ENCODE data around the gene CCDC57. TPM values are rescaled to one million over a fixed set of nuclear protein-coding genes. Genes with fewer than 3 reads are reported as not detected.
A peak's percentile ranks its signal among the peaks of the same experiment; 100 is the strongest.

CCDC57 gene
- total and polyA plus RNA-seq, 2 experiments from 2014 or later = 15.7 to 29.8 TPM

DNA sequence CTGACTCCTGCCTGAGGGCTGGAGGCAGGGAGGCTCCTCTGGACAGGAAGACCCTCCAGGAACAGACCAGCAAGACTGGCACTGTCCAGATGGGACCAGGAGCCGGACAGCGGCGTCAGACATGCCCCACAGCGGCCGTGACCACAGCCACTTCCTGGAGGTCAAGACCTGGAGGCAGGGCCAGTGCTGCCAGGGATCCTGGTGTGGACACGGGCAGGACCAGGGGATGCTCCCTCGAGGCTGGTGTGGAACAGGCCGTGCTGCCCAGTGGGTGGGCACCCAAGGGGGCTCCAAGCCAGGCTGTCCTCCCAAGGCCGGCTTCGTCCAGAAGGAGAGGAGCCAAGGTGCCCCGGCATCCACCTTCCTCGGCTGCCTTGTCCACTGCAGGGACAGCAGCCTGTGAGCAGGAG, 4.5 kb upstream of the CCDC57 start:
- H2AFZ ChIP-seq = no peak overlapping the region
- H3K4me1 ChIP-seq (ENCODE audit: insufficient read depth) = peaks cover under 1% of the 10 kb centered on the region
- H3K9me2 ChIP-seq (replicated peaks; ENCODE audit: insufficient read depth) = no peaks in the 10 kb centered on the region
- peak; percentile 6 for DNase-seq (ENCODE audit: low spot score)
- TF ChIP-seq EZH2phosphoT487 (IDR thresholded peaks at IDR 0.05; ENCODE audit: low read depth, severe bottlenecking, unreplicated experiment) = no peak
- TF ChIP-seq EZH2 (IDR thresholded peaks at IDR 0.05; ENCODE audit: borderline replicate concordance) = no peak
- TF ChIP-seq CTCF (IDR thresholded peaks at IDR 0.05; ENCODE audit: poor library complexity) = no peak
- H3K79me2 ChIP-seq = no peaks in the 10 kb centered on the region
- no peaks in the 10 kb centered on the region for H3K36me3 ChIP-seq (replicated peaks; ENCODE audit: insufficient read depth, low read depth)
- no peaks in the 10 kb centered on the region for H3K9me3 ChIP-seq (ENCODE audit: low read depth)
- no peak overlapping the region for H3K4me2 ChIP-seq
- 86% methylated on average over 12 of the region's 12 CpGs for WGBS (ENCODE audit: low lambda C conversion rate, missing lambda C conversion rate)
- no peak overlapping the region for H3K4me3 ChIP-seq
- H3K27ac ChIP-seq = peak overlapping the region; percentile 67
- H4K20me1 ChIP-seq (ENCODE audit: insufficient read depth, poor library complexity, severe bottlenecking) = no peaks in the 10 kb centered on the region
- H3K27me3 ChIP-seq = no peaks in the 10 kb centered on the region

- peaks cover 5% of the 10 kb centered on the region for H3K79me2 ChIP-seq
These were observed 3.9 kb upstream of the CCDC57 start for GRCh38 chr17:82216301-82217119.

GRCh38 chr17:82215972-82216300, 3.3 kb upstream of the CCDC57 start:
- no peak overlapping the region for H3K4me2 ChIP-seq
- 94% methylated on average over 12 of the region's 12 CpGs for WGBS (ENCODE audit: low lambda C conversion rate, missing lambda C conversion rate)
- no peaks in the 10 kb centered on the region for H3K9me3 ChIP-seq (ENCODE audit: low read depth)
- H3K79me2 ChIP-seq = peaks cover 8% of the 10 kb centered on the region
- H3K27me3 ChIP-seq = no peaks in the 10 kb centered on the region
- H3K36me3 ChIP-seq (replicated peaks; ENCODE audit: insufficient read depth, low read depth) = no peaks in the 10 kb centered on the region
- no peaks in the 10 kb centered on the region for H4K20me1 ChIP-seq (ENCODE audit: insufficient read depth, poor library complexity, severe bottlenecking)
- no peak for DNase-seq (ENCODE audit: low spot score)
- H3K9me2 ChIP-seq (replicated peaks; ENCODE audit: insufficient read depth) = no peaks in the 10 kb centered on the region
- H3K4me3 ChIP-seq = no peak overlapping the region
- TF ChIP-seq CTCF (IDR thresholded peaks at IDR 0.05; ENCODE audit: poor library complexity) = no peak
- TF ChIP-seq EZH2phosphoT487 (IDR thresholded peaks at IDR 0.05; ENCODE audit: low read depth, severe bottlenecking, unreplicated experiment) = no peak
- peaks cover 7% of the 10 kb centered on the region for H3K4me1 ChIP-seq (ENCODE audit: insufficient read depth)
- H2AFZ ChIP-seq = no peak overlapping the region
- no peak overlapping the region for H3K27ac ChIP-seq

More at GRCh38 chr17:82216301-82217119, 3.9 kb upstream of the CCDC57 start:
- no peak overlapping the region for H3K4me3 ChIP-seq
- WGBS (ENCODE audit: low lambda C conversion rate, missing lambda C conversion rate) = 78% methylated on average over 17 of the region's 17 CpGs
- peak overlapping the region; percentile 67 for H3K27ac ChIP-seq
- H3K4me2 ChIP-seq = no peak overlapping the region
- H3K9me3 ChIP-seq (ENCODE audit: low read depth) = no peaks in the 10 kb centered on the region
- no peaks in the 10 kb centered on the region for H3K9me2 ChIP-seq (replicated peaks; ENCODE audit: insufficient read depth)
- DNase-seq (ENCODE audit: low spot score) = peak; percentile 17
- H3K36me3 ChIP-seq (replicated peaks; ENCODE audit: insufficient read depth, low read depth) = no peaks in the 10 kb centered on the region
- no peak overlapping the region for H2AFZ ChIP-seq
- H3K27me3 ChIP-seq = no peaks in the 10 kb centered on the region
- TF ChIP-seq EZH2phosphoT487 (IDR thresholded peaks at IDR 0.05; ENCODE audit: low read depth, severe bottlenecking, unreplicated experiment) (no peak), EZH2 (IDR thresholded peaks at IDR 0.05; ENCODE audit: borderline replicate concordance) (no peak), CTCF (IDR thresholded peaks at IDR 0.05; ENCODE audit: poor library complexity) (no peak)
- H3K4me1 ChIP-seq (ENCODE audit: insufficient read depth) = peaks cover 6% of the 10 kb centered on the region
- H4K20me1 ChIP-seq (ENCODE audit: insufficient read depth, poor library complexity, severe bottlenecking) = no peaks in the 10 kb centered on the region

Data from hepatocyte (in vitro differentiated cells).